H9 (cell line): ENCODE results near the gene HASPIN. TPM values are rescaled to one million over a fixed set of nuclear protein-coding genes. Genes with fewer than 3 reads are reported as not detected.
A peak's percentile ranks its signal among the peaks of the same experiment; 100 is the strongest.

Experiments
- DNase-seq: peaks from one replicate; pipeline ENCODE4 v3.0.0-alpha.2; 2017
- H2AFZ ChIP-seq: one replicate; pipeline ENCODE4 v1.6.1; 2013; ENCODE audit warnings: mild to moderate bottlenecking, low read length, control low read depth, moderate library complexity
- H2AK5ac ChIP-seq: 2 replicates; pipeline ENCODE4 v1.6.1; 2013; ENCODE audit warnings: low read length, control low read depth, mixed read lengths; ENCODE audit not compliant: insufficient read length
- H2BK120ac ChIP-seq: one replicate; pipeline ENCODE4 v1.6.1; 2013; ENCODE audit warnings: low read depth, mild to moderate bottlenecking, low read length, control low read depth, inconsistent platforms; ENCODE audit not compliant: poor library complexity, severe bottlenecking
- H2BK12ac ChIP-seq: 2 replicates; pipeline ENCODE4 v1.6.1; 2013; ENCODE audit warnings: low read length, control low read depth, mixed read lengths, low read depth; ENCODE audit not compliant: insufficient read length
- H2BK15ac ChIP-seq: 2 replicates; pipeline ENCODE4 v1.6.1; 2013; ENCODE audit warnings: low read depth, low read length, control low read depth
- H2BK20ac ChIP-seq: one replicate; pipeline ENCODE4 v1.6.1; 2013; ENCODE audit warnings: low read depth, mild to moderate bottlenecking, low read length, control low read depth, inconsistent platforms; ENCODE audit not compliant: poor library complexity, severe bottlenecking
- H2BK5ac ChIP-seq: 2 replicates; pipeline ENCODE4 v1.6.1; 2013; ENCODE audit warnings: low read length, control low read depth, mixed read lengths; ENCODE audit not compliant: insufficient read length
- H3K14ac ChIP-seq: 2 replicates; pipeline ENCODE4 v1.6.1; 2013; ENCODE audit warnings: low read length, control low read depth; ENCODE audit not compliant: insufficient read depth
- H3K18ac ChIP-seq: 2 replicates; pipeline ENCODE4 v1.6.1; 2013; ENCODE audit warnings: low read depth, mild to moderate bottlenecking, mixed read lengths, low read length, control low read depth; ENCODE audit not compliant: insufficient read length
- H3K23ac ChIP-seq: 2 replicates; pipeline ENCODE4 v1.6.1; 2013; ENCODE audit warnings: low read length, control low read depth, mixed read lengths, low read depth; ENCODE audit not compliant: insufficient read length
- H3K23me2 ChIP-seq: 2 replicates; pipeline ENCODE4 v1.6.1; 2013; ENCODE audit warnings: low read depth, mild to moderate bottlenecking, mixed read lengths, low read length, control low read depth; ENCODE audit not compliant: insufficient read length, poor library complexity, severe bottlenecking
- H3K27ac ChIP-seq: 2 replicates; pipeline ENCODE4 v1.5.1; 2013; ENCODE audit warnings: low read length, control low read depth, mixed read lengths, low read depth; ENCODE audit not compliant: insufficient read length
- H3K27me3 ChIP-seq: 2 replicates; pipeline ENCODE4 v1.6.1; 2013; ENCODE audit warnings: low read length, control low read depth, inconsistent platforms; ENCODE audit not compliant: insufficient read depth
- H3K4ac ChIP-seq: 2 replicates; pipeline ENCODE4 v1.6.1; 2013; ENCODE audit warnings: low read depth, mild to moderate bottlenecking, control low read depth, inconsistent platforms, low read length, moderate library complexity
- H3K4me1 ChIP-seq: 2 replicates; pipeline ENCODE4 v1.6.1; 2013; ENCODE audit warnings: low read length, control low read depth, inconsistent platforms; ENCODE audit not compliant: insufficient read depth
- H3K4me2 ChIP-seq: 2 replicates; pipeline ENCODE4 v1.6.1; 2013; ENCODE audit warnings: low read length, control low read depth, mixed read lengths; ENCODE audit not compliant: insufficient read length, insufficient read depth
- H3K56ac ChIP-seq: 2 replicates; pipeline ENCODE4 v1.6.1; 2013; ENCODE audit warnings: low read depth, mild to moderate bottlenecking, mixed read lengths, low read length, control low read depth; ENCODE audit not compliant: insufficient read length
- H3K79me1 ChIP-seq: 2 replicates; pipeline ENCODE4 v1.6.1; 2013; ENCODE audit warnings: low read depth, mild to moderate bottlenecking, moderate library complexity, low read length, control low read depth, inconsistent platforms; ENCODE audit not compliant: insufficient read depth, poor library complexity, severe bottlenecking
- H3K79me2 ChIP-seq: 2 replicates; pipeline ENCODE4 v1.6.1; 2013; ENCODE audit warnings: low read length, control low read depth, inconsistent platforms; ENCODE audit not compliant: insufficient read depth
- H3K9ac ChIP-seq: 2 replicates; pipeline ENCODE4 v1.6.1; 2013; ENCODE audit warnings: low read length, control low read depth, mixed read lengths; ENCODE audit not compliant: insufficient read length; ENCODE audit errors: extremely low read depth
- H3K9me3 ChIP-seq: one replicate; pipeline ENCODE4 v1.6.1; 2013; ENCODE audit warnings: low read depth, low read length, inconsistent platforms; ENCODE audit not compliant: control insufficient read depth
- H3T11ph ChIP-seq: one replicate; pipeline ENCODE4 v1.6.1; 2013; ENCODE audit warnings: mild to moderate bottlenecking, low read length, control low read depth, inconsistent platforms
- H4K20me1 ChIP-seq: one replicate; pipeline ENCODE4 v1.6.1; 2013; ENCODE audit not compliant: control insufficient read depth, insufficient read length, insufficient read depth
- H4K5ac ChIP-seq: 2 replicates; pipeline ENCODE4 v1.6.1; 2013; ENCODE audit warnings: low read depth, mild to moderate bottlenecking, mixed read lengths, low read length, control low read depth; ENCODE audit not compliant: insufficient read length
- H4K8ac ChIP-seq: replicated peaks from 2 replicates; pipeline ENCODE4 v1.6.1; 2013; ENCODE audit warnings: low read length, control low read depth, mixed read lengths, low read depth; ENCODE audit not compliant: insufficient read length
- H4K91ac ChIP-seq: 2 replicates; pipeline ENCODE4 v1.6.1; 2013; ENCODE audit warnings: low read depth, mild to moderate bottlenecking, moderate library complexity, mixed read lengths, low read length, control low read depth; ENCODE audit not compliant: insufficient read length
- H3K27ac Mint-ChIP-seq, 3 experiments: 2 replicates in 2 of 3; 3 replicates in 1 of 3; pipeline ENCODE4 v1.8.0; 2020 to 2021; ENCODE audit warnings: mixed read lengths in 3 of 3, mild to moderate bottlenecking in 1 of 3, moderate library complexity in 1 of 3
- H3K27me3 Mint-ChIP-seq: 2 replicates; pipeline ENCODE4 v1.8.0; 2021; ENCODE audit warnings: low read depth, mild to moderate bottlenecking, moderate library complexity, mixed read lengths
- H3K36me3 Mint-ChIP-seq, 3 experiments: 2 replicates in 2 of 3; 3 replicates in 1 of 3; pipeline ENCODE4 v1.8.0; 2020 to 2021; ENCODE audit warnings: low read depth in 3 of 3, mixed read lengths in 3 of 3; ENCODE audit not compliant: insufficient read depth in 1 of 3
- H3K4me1 Mint-ChIP-seq, 2 experiments: 2 replicates each; pipeline ENCODE4 v1.8.0; 2020; ENCODE audit warnings: mixed read lengths in 2 of 2
- H3K4me3 Mint-ChIP-seq, 2 experiments: 2 replicates in 1 of 2; 3 replicates in 1 of 2; pipeline ENCODE4 v1.8.0; 2020 to 2021; ENCODE audit warnings: mild to moderate bottlenecking in 2 of 2, mixed read lengths in 2 of 2, moderate library complexity in 1 of 2
- H3K9me3 Mint-ChIP-seq, 2 experiments: 2 replicates in 1 of 2; 3 replicates in 1 of 2; pipeline ENCODE4 v1.8.0; 2020; ENCODE audit warnings: mild to moderate bottlenecking in 2 of 2, mixed read lengths in 2 of 2, moderate library complexity in 1 of 2
- WGBS: extraction: QIAGEN DNeasy Blood & Tissue Kit; methylation state at CpG from one replicate; pipeline ENCODE4 v1.1.7; 2013; ENCODE audit warnings: missing lambda C conversion rate, low lambda C conversion rate, mixed read lengths; ENCODE audit not compliant: insufficient read length; ENCODE audit errors: extremely low coverage; 5-methylcytosine and 5-hydroxymethylcytosine counted together
- total RNA-seq: library from RNA; stranded (reverse); gene quantifications from 2 replicates; pipeline ENCODE4 v1.2.1, GENCODE V29; 2021
- TF ChIP-seq, protein P1 (sequence below): fragments of 200-600 bp; sonication (generic); conservative IDR thresholded peaks from 3 replicates; pipeline ENCODE4 v1.8.0; 2021; ENCODE audit warnings: antibody characterized with exemption, mild to moderate bottlenecking

The HASPIN gene
- total RNA-seq, 1 experiment from 2014 or later = 26.6 TPM

- no peak overlapping the region for H2AFZ ChIP-seq
- no peak overlapping the region for H3K27ac ChIP-seq
- H3K27me3 Mint-ChIP-seq = peaks cover 4% of the 10 kb centered on the region
- peaks cover 0 to 2% (median 0%) of the 10 kb centered on the region in 3 experiments; a peak in 1 of 7 replicates for H3K36me3 Mint-ChIP-seq
- H3K79me2 ChIP-seq = no peaks in the 10 kb centered on the region
- H3K4me2 ChIP-seq = no peak overlapping the region
- H2AK5ac ChIP-seq = no peak overlapping the region
- H3K4ac ChIP-seq = no peak overlapping the region
- no peak overlapping the region for H4K8ac ChIP-seq
- no peak for DNase-seq
- H2BK120ac ChIP-seq = no peak overlapping the region
- TF ChIP-seq, protein P1, sequence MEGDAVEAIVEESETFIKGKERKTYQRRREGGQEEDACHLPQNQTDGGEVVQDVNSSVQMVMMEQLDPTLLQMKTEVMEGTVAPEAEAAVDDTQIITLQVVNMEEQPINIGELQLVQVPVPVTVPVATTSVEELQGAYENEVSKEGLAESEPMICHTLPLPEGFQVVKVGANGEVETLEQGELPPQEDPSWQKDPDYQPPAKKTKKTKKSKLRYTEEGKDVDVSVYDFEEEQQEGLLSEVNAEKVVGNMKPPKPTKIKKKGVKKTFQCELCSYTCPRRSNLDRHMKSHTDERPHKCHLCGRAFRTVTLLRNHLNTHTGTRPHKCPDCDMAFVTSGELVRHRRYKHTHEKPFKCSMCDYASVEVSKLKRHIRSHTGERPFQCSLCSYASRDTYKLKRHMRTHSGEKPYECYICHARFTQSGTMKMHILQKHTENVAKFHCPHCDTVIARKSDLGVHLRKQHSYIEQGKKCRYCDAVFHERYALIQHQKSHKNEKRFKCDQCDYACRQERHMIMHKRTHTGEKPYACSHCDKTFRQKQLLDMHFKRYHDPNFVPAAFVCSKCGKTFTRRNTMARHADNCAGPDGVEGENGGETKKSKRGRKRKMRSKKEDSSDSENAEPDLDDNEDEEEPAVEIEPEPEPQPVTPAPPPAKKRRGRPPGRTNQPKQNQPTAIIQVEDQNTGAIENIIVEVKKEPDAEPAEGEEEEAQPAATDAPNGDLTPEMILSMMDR = no peak
- H4K91ac ChIP-seq = no peak overlapping the region
- H2BK5ac ChIP-seq = no peak overlapping the region
- no peaks in the 10 kb centered on the region for H3K27me3 ChIP-seq
- peaks cover 3% of the 10 kb centered on the region for H3K23me2 ChIP-seq
- no peak overlapping the region for H3K23ac ChIP-seq
- WGBS = no CpG with 5 or more reads among the region's 18 CpGs
- H3T11ph ChIP-seq = no peak overlapping the region
- H3K18ac ChIP-seq = no peak overlapping the region
- H3K9me3 Mint-ChIP-seq = no peaks in the 10 kb centered on the region; a peak in 1 of 5 replicates
- H3K4me1 ChIP-seq = no peaks in the 10 kb centered on the region; the same call in 1 of the 2 replicates
- H3K9me3 ChIP-seq = no peaks in the 10 kb centered on the region
- H4K20me1 ChIP-seq = no peaks in the 10 kb centered on the region
- H3K14ac ChIP-seq = no peak overlapping the region
- H3K56ac ChIP-seq = no peak overlapping the region
- H3K27ac Mint-ChIP-seq = no peak overlapping the region
- H3K4me1 Mint-ChIP-seq = peaks cover 6 to 16% of the 10 kb centered on the region in 2 experiments
- H2BK15ac ChIP-seq = no peak overlapping the region
- H3K9ac ChIP-seq = no peak overlapping the region
- H2BK20ac ChIP-seq = no peak overlapping the region
- H2BK12ac ChIP-seq = no peak overlapping the region
- H4K5ac ChIP-seq = no peak overlapping the region
- no peaks in the 10 kb centered on the region for H3K79me1 ChIP-seq
- peak overlapping the region; percentile 51 to 75; a peak in 4 of 5 replicates for H3K4me3 Mint-ChIP-seq
These were observed 30.4 kb downstream of the HASPIN start for GRCh38 chr17:3754066-3754457.
